ENCODE data around the gene CLEC14A.

Gene CLEC14A

GRCh38 chr14:38248321-38249028, 7.4 kb downstream of the CLEC14A start:
- no peak for DNase-seq

- no peak for DNase-seq
These were observed 12.1 kb downstream of the CLEC14A start for GRCh38 chr14:38243696-38244240.

GRCh38 chr14:38238878-38239277, 17.0 kb downstream of the CLEC14A start:
- no peak for DNase-seq

- peak; percentile 54 for DNase-seq
These were observed 17.6 kb downstream of the CLEC14A start for GRCh38 chr14:38238332-38238731.

- no peak for DNase-seq
These were observed 22.7 kb downstream of the CLEC14A start for GRCh38 chr14:38233218-38233617.

GRCh38 chr14:38226366-38226765, 29.5 kb downstream of the CLEC14A start:
- no peak for DNase-seq

GRCh38 chr14:38225946-38226345, 29.9 kb downstream of the CLEC14A start:
- no peak for DNase-seq

GRCh38 chr14:38224338-38224737, 31.6 kb downstream of the CLEC14A start:
- DNase-seq = no peak

- DNase-seq = no peak
These were observed 34.8 kb downstream of the CLEC14A start for GRCh38 chr14:38221077-38221476.

- no peak for DNase-seq
These were observed 38.3 kb downstream of the CLEC14A start for GRCh38 chr14:38217553-38217952.

GRCh38 chr14:38213001-38213400, 42.9 kb downstream of the CLEC14A start:
- DNase-seq = peak; percentile 68

GRCh38 chr14:38212111-38212510, 43.8 kb downstream of the CLEC14A start:
- no peak for DNase-seq

- DNase-seq = no peak
These were observed 44.6 kb downstream of the CLEC14A start for GRCh38 chr14:38211255-38211735.

- DNase-seq = peak; percentile 53
These were observed 45.2 kb downstream of the CLEC14A start for GRCh38 chr14:38210587-38211216.

GRCh38 chr14:38209572-38210557, 46.0 kb downstream of the CLEC14A start:
- peak; percentile 59 for DNase-seq

- peak; percentile 66 for DNase-seq
These were observed 47.0 kb downstream of the CLEC14A start for GRCh38 chr14:38208618-38209562.

- no peak for DNase-seq
These were observed 47.9 kb downstream of the CLEC14A start, which contains the start of gene SSTR1 for GRCh38 chr14:38207736-38208617. SSTR1 (plus strand) TSS chr14:38207904; CDS start chr14:38209390, 1,486 bp downstream.

- no peak for DNase-seq
These were observed 48.5 kb downstream of the CLEC14A start for GRCh38 chr14:38207377-38207735.

- DNase-seq = no peak
These were observed 49.1 kb downstream of the CLEC14A start for GRCh38 chr14:38206689-38207376.

Measured in fibroblast of upper back skin (primary cell).